Glutamatergic neuron (in vitro differentiated cells): ENCODE data around the gene PXDN. TPM values are rescaled to one million over a fixed set of nuclear protein-coding genes. Genes with fewer than 3 reads are reported as not detected.

Experiments used
- DNase-seq: peaks from one replicate; pipeline ENCODE4 v3.0.0; 2022
- H3K27ac Mint-ChIP-seq: one replicate; pipeline ENCODE4 v1.8.0; 2020; ENCODE audit warnings: mild to moderate bottlenecking, mixed read lengths, inconsistent platforms; ENCODE audit not compliant: unreplicated experiment
- H3K27me3 Mint-ChIP-seq: one replicate; pipeline ENCODE4 v1.8.0; 2020; ENCODE audit warnings: mild to moderate bottlenecking, moderate library complexity, mixed read lengths, inconsistent platforms; ENCODE audit not compliant: unreplicated experiment
- H3K36me3 Mint-ChIP-seq: one replicate; pipeline ENCODE4 v1.8.0; 2020; ENCODE audit warnings: mild to moderate bottlenecking, mixed read lengths, inconsistent platforms; ENCODE audit not compliant: unreplicated experiment
- H3K4me1 Mint-ChIP-seq: one replicate; pipeline ENCODE4 v1.8.0; 2020; ENCODE audit warnings: mild to moderate bottlenecking, low read depth, mixed read lengths, inconsistent platforms; ENCODE audit not compliant: unreplicated experiment
- H3K4me3 Mint-ChIP-seq: one replicate; pipeline ENCODE4 v1.8.0; 2020; ENCODE audit warnings: mild to moderate bottlenecking, mixed read lengths, inconsistent platforms; ENCODE audit not compliant: unreplicated experiment
- H3K9me3 Mint-ChIP-seq: one replicate; pipeline ENCODE4 v1.8.0; 2020; ENCODE audit warnings: mild to moderate bottlenecking, moderate library complexity, mixed read lengths, inconsistent platforms; ENCODE audit not compliant: unreplicated experiment
- CTCF ChIP-seq: fragments of 200-600 bp; sonication (generic); IDR thresholded peaks from one replicate; pipeline ENCODE4 v1.5.0; 2021; ENCODE audit not compliant: partially characterized antibody, unreplicated experiment
- total RNA-seq: library from RNA; stranded (reverse); fragmentation: NEBNext Ultra II Directional; extraction: Animal tissue kit (Norgen Biotek cat#: 25700); gene quantifications from one replicate; pipeline ENCODE4 v1.2.1, GENCODE V29; 2021; ENCODE audit not compliant: unreplicated experiment

PXDN gene
- total RNA-seq, 1 donor from 2014 or later, result 226 TPM

GRCh38 chr2:1715184-1716013, 28.9 kb downstream of the PXDN start:
- Mint-ChIP-seq H3K4me3 (peak overlapping the region; percentile 64), H3K9me3 (peaks cover 21% of the 10 kb centered on the region), H3K4me1 (peaks cover 58% of the 10 kb centered on the region), H3K36me3 (peaks cover 7% of the 10 kb centered on the region), H3K27me3 (peaks cover 9% of the 10 kb centered on the region), H3K27ac (peak overlapping the region; percentile 52)
- no peak for DNase-seq
- TF ChIP-seq CTCF, result no peak

GRCh38 chr2:1714291-1715064, 29.8 kb downstream of the PXDN start:
- peaks cover 9% of the 10 kb centered on the region for H3K27me3 Mint-ChIP-seq
- peaks cover 27% of the 10 kb centered on the region for H3K9me3 Mint-ChIP-seq
- H3K4me1 Mint-ChIP-seq, result peaks cover 58% of the 10 kb centered on the region
- no peak for TF ChIP-seq CTCF
- peak overlapping the region; percentile 64 for H3K4me3 Mint-ChIP-seq
- no peak for DNase-seq
- peaks cover 7% of the 10 kb centered on the region for H3K36me3 Mint-ChIP-seq
- peak overlapping the region; percentile 52 for H3K27ac Mint-ChIP-seq

- Mint-ChIP-seq H3K27ac (peak overlapping the region; percentile 36), H3K4me3 (peak overlapping the region; percentile 47), H3K4me1 (peaks cover 60% of the 10 kb centered on the region), H3K27me3 (peaks cover 9% of the 10 kb centered on the region), H3K9me3 (peaks cover 27% of the 10 kb centered on the region), H3K36me3 (peaks cover 7% of the 10 kb centered on the region)
- TF ChIP-seq CTCF, result no peak
- DNase-seq, result no peak
Observed at GRCh38 chr2:1713839-1714236, 30.5 kb downstream of the PXDN start.

GRCh38 chr2:1713142-1713838, 31.0 kb downstream of the PXDN start:
- Mint-ChIP-seq H3K4me3 (peak overlapping the region; percentile 25), H3K27me3 (peaks cover 6% of the 10 kb centered on the region), H3K4me1 (peaks cover 58% of the 10 kb centered on the region), H3K9me3 (peaks cover 26% of the 10 kb centered on the region), H3K36me3 (peaks cover 6% of the 10 kb centered on the region), H3K27ac (peak overlapping the region; percentile 38)
- no peak for TF ChIP-seq CTCF
- peak; percentile 14 for DNase-seq
